PC-9 (cell line): ENCODE results near the gene NPB. TPM values are rescaled to one million over a fixed set of nuclear protein-coding genes. Genes with fewer than 3 reads are reported as not detected.
A peak's percentile ranks its signal among the peaks of the same experiment; 100 is the strongest.

Experiments used
- BruUV-seq: library from RNA; stranded (reverse); fragments of 400-500 nt; replicated peaks from 2 replicates; lab custom pipeline; 2021; lab: Mats Ljungman, UMichigan
- CTCF ChIA-PET: fragments of 300-600 bp; sonication (Branson Sonifier 250); formaldehyde crosslinking; loops from one replicate; lab custom pipeline; 2022; ENCODE audit warnings: antibody characterized with exemption; lab: Charles Lee
- POLR2A ChIA-PET: fragments of 300-600 bp; sonication (Branson Sonifier 250); formaldehyde crosslinking; loops from one replicate; lab custom pipeline; 2022; ENCODE audit warnings: antibody characterized with exemption; ENCODE audit not compliant: unreplicated experiment; lab: Charles Lee
- DNase-seq, 2 experiments: peaks; one replicate each; pipeline versions ENCODE4 v3.0.0 to v3.0.0-alpha.2; 2015 to 2022; ENCODE audit warnings: mixed read lengths in 1 of 2
- H2AFZ ChIP-seq: fragments of 200-600 bp; sonication (generic); 2 replicates; pipeline ENCODE4 v1.8.1; 2017; ENCODE audit warnings: antibody characterized with exemption
- H3F3A ChIP-seq: fragments of 200-600 bp; sonication (generic); 2 replicates; pipeline ENCODE4 v1.8.1; 2017; ENCODE audit warnings: antibody characterized with exemption, mild to moderate bottlenecking, low read depth; ENCODE audit not compliant: insufficient read depth
- H3K27ac ChIP-seq: fragments of 200-600 bp; sonication (generic); 2 replicates; pipeline ENCODE4 v1.6.1; 2016; ENCODE audit warnings: mixed run types
- H3K27me3 ChIP-seq: fragments of 200-600 bp; sonication (generic); 2 replicates; pipeline ENCODE4 v1.6.1; 2016; ENCODE audit warnings: low read depth, mixed run types; ENCODE audit not compliant: insufficient read depth
- H3K36me3 ChIP-seq: fragments of 200-600 bp; sonication (generic); 2 replicates; pipeline ENCODE4 v1.6.1; 2016; ENCODE audit warnings: low read depth, mixed run types
- H3K4me1 ChIP-seq: fragments of 200-600 bp; sonication (generic); replicated peaks from 2 replicates; pipeline ENCODE4 v1.6.1; 2016; ENCODE audit warnings: mixed run types; ENCODE audit not compliant: insufficient read depth
- H3K4me2 ChIP-seq: fragments of 200-600 bp; sonication (generic); 2 replicates; pipeline ENCODE4 v1.6.1; 2017; ENCODE audit warnings: mixed run types
- H3K4me3 ChIP-seq: fragments of 200-600 bp; sonication (generic); 2 replicates; pipeline ENCODE4 v1.6.1; 2016; ENCODE audit warnings: mixed run types
- H3K79me2 ChIP-seq: fragments of 200-600 bp; sonication (generic); 2 replicates; pipeline ENCODE4 v1.6.1; 2017; ENCODE audit warnings: low read depth, mixed run types
- H3K9me2 ChIP-seq: fragments of 200-600 bp; sonication (generic); 2 replicates; pipeline ENCODE4 v1.8.1; 2017; ENCODE audit warnings: mild to moderate bottlenecking; ENCODE audit not compliant: insufficient read depth
- H3K9me3 ChIP-seq: fragments of 200-600 bp; sonication (generic); 2 replicates; pipeline ENCODE4 v1.8.1; 2016; ENCODE audit warnings: low read depth; ENCODE audit not compliant: insufficient read depth
- H4K20me1 ChIP-seq: fragments of 200-600 bp; sonication (generic); 2 replicates; pipeline ENCODE4 v1.8.1; 2017; ENCODE audit not compliant: insufficient read depth
- EZH2 ChIP-seq: fragments of 200-600 bp; sonication (generic); IDR thresholded peaks from 2 replicates; pipeline ENCODE4 v1.8.0; 2017; ENCODE audit warnings: antibody characterized with exemption, low read depth
- intact Hi-C: fragments of 100-400 bp; cut with micrococcal nuclease; formaldehyde crosslinking; loops from one replicate; pipeline ENCODE4 v1.10.0; 2022; ENCODE audit not compliant: unreplicated experiment
- total RNA-seq: library from RNA; stranded (reverse); gene quantifications from 2 replicates; pipeline ENCODE4 v1.2.3, GENCODE V29; 2021
- TF ChIP-seq, protein P1 (sequence below): fragments of 200-600 bp; sonication (generic); conservative IDR thresholded peaks from 2 replicates; pipeline ENCODE4 v1.6.1; 2017; ENCODE audit warnings: mixed run types, antibody characterized with exemption, mild to moderate bottlenecking, moderate library complexity

NPB gene
- total RNA-seq, 1 experiment from 2014 or later = 1.1 TPM

GRCh38 chr17:81891303-81891552, 10.8 kb upstream of the NPB start:
- DNase-seq = no peak
- Histone ChIP-seq H3K9me3 (no peaks in the 10 kb centered on the region), H3K79me2 (peaks cover 42% of the 10 kb centered on the region), H3K27me3 (no peaks in the 10 kb centered on the region), H3K4me1 (peaks cover 17% of the 10 kb centered on the region), H3K4me2 (no peak overlapping the region), H3K27ac (no peak overlapping the region), H3F3A (peaks cover 31% of the 10 kb centered on the region), H2AFZ (no peak overlapping the region), H4K20me1 (no peaks in the 10 kb centered on the region; the same call in 1 of the 2 replicates), H3K9me2 (no peaks in the 10 kb centered on the region), H3K4me3 (peak overlapping the region; percentile 66; the same call in 1 of the 2 replicates), H3K36me3 (no peaks in the 10 kb centered on the region)
- BruUV-seq = no TSS peak
- TF ChIP-seq, protein P1, sequence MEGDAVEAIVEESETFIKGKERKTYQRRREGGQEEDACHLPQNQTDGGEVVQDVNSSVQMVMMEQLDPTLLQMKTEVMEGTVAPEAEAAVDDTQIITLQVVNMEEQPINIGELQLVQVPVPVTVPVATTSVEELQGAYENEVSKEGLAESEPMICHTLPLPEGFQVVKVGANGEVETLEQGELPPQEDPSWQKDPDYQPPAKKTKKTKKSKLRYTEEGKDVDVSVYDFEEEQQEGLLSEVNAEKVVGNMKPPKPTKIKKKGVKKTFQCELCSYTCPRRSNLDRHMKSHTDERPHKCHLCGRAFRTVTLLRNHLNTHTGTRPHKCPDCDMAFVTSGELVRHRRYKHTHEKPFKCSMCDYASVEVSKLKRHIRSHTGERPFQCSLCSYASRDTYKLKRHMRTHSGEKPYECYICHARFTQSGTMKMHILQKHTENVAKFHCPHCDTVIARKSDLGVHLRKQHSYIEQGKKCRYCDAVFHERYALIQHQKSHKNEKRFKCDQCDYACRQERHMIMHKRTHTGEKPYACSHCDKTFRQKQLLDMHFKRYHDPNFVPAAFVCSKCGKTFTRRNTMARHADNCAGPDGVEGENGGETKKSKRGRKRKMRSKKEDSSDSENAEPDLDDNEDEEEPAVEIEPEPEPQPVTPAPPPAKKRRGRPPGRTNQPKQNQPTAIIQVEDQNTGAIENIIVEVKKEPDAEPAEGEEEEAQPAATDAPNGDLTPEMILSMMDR = no peak
- no peak for TF ChIP-seq EZH2
- POLR2A ChIA-PET = no interaction called here
- intact Hi-C loops = loop anchor here (10.0 kb wide), 1 partner anchor 214 kb away; no protein-coding TSS in a partner anchor
- CTCF ChIA-PET = no interaction called here

DNA sequence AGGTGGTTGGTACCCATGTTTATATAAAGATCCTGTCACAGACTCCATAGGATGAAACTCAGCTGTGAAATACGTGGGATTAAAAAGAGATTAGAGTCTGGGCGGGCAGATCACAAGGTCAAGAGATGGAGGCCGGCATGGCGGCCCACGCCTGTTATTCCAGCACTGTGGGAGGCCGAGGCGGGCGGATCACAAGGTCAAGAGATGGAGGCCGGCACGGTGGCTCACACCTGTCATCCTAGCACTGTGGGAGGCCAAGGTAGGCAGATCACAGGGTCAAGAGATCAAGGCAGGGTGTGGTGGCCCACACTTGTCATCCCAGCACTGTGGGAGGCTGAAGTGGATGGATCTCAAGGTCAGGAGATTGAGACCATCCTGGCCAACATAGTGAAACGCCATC, 6.6 kb upstream of the NPB start:
- Histone ChIP-seq H3K27me3 (no peaks in the 10 kb centered on the region), H4K20me1 (no peaks in the 10 kb centered on the region), H3K4me2 (no peak overlapping the region), H3K4me1 (peaks cover 30% of the 10 kb centered on the region), H3F3A (peaks cover 39% of the 10 kb centered on the region), H3K4me3 (no peak overlapping the region), H3K79me2 (peaks cover 22% of the 10 kb centered on the region), H3K9me2 (no peaks in the 10 kb centered on the region), H3K9me3 (no peaks in the 10 kb centered on the region), H2AFZ (no peak overlapping the region), H3K27ac (no peak overlapping the region), H3K36me3 (no peaks in the 10 kb centered on the region)
- ChIA-PET POLR2A (no interaction called here), CTCF (no interaction called here)
- no peak for DNase-seq
- BruUV-seq = no TSS peak
- TF ChIP-seq, protein P1 = no peak
- TF ChIP-seq EZH2 = no peak
- intact Hi-C loops = loop anchor here (10.0 kb wide), 1 partner anchor 209 kb away; no protein-coding TSS in a partner anchor

GRCh38 chr17:81898029-81898866, 3.8 kb upstream of the NPB start:
- peak; percentile 78 to 86 for DNase-seq
- Histone ChIP-seq H3F3A (peaks cover 32% of the 10 kb centered on the region), H3K9me2 (no peaks in the 10 kb centered on the region), H2AFZ (no peak overlapping the region), H3K4me2 (peak overlapping the region; percentile 67), H3K9me3 (no peaks in the 10 kb centered on the region), H3K36me3 (no peaks in the 10 kb centered on the region), H3K79me2 (0 out of 2 replicates have a peak, but pooled peaks cover 2% of the 10 kb centered on the region), H3K27me3 (no peaks in the 10 kb centered on the region), H3K4me3 (no peak overlapping the region), H4K20me1 (no peaks in the 10 kb centered on the region), H3K27ac (peak overlapping the region; percentile 87), H3K4me1 (peaks cover 30% of the 10 kb centered on the region)
- ChIA-PET CTCF (interaction anchor here (0.9 kb wide), 1 partner anchor 12 kb away, joined by 3 read pairs; no protein-coding TSS in a partner anchor), POLR2A (interaction anchor here (0.5 to 0.7 kb wide), 2 partner anchors 12 to 195 kb away, joined by 3 read pairs; partner anchors contain the start of gene MRPL12)
- intact Hi-C loops = loop anchor here (2.0 to 10.0 kb wide), 2 partner anchors 15 to 207 kb away; no protein-coding TSS in a partner anchor
- TF ChIP-seq, protein P1 = no peak
- no peak for TF ChIP-seq EZH2
- no TSS peak for BruUV-seq
